Memory B cell (primary cell): ENCODE measurements around the gene LBX2.

ENCODE experiments used
- ATAC-seq: fragments of 150-1000 bp; cut with Tn5 transposase; 2 replicates; pipeline ENCODE4 v1.10.0; 2021; ENCODE audit warnings: low read depth, mild to moderate bottlenecking, moderate library complexity
- DNase-seq, 2 donors: peaks; one replicate each; pipeline ENCODE4 v3.0.0; 2022; ENCODE audit warnings: low spot score in 2 of 2
- H3K27ac Mint-ChIP-seq: one replicate; pipeline ENCODE4 v1.8.0; 2022; ENCODE audit warnings: mild to moderate bottlenecking, moderate library complexity, mixed read lengths
- H3K27me3 Mint-ChIP-seq: one replicate; pipeline ENCODE4 v1.8.0; 2022; ENCODE audit warnings: mixed read lengths
- H3K36me3 Mint-ChIP-seq: one replicate; pipeline ENCODE4 v1.8.0; 2022; ENCODE audit warnings: mild to moderate bottlenecking, mixed read lengths
- H3K4me1 Mint-ChIP-seq: one replicate; pipeline ENCODE4 v1.8.0; 2022; ENCODE audit warnings: mixed read lengths
- H3K4me3 Mint-ChIP-seq: one replicate; pipeline ENCODE4 v1.8.0; 2022; ENCODE audit warnings: mild to moderate bottlenecking, moderate library complexity, mixed read lengths
- H3K9me3 Mint-ChIP-seq: one replicate; pipeline ENCODE4 v1.8.0; 2022; ENCODE audit warnings: mixed read lengths

Gene LBX2

GRCh38 chr2:74530239-74531187 lies 31.1 kb upstream of the LBX2 start:
- ATAC-seq: peak; percentile 19

GRCh38 chr2:74529357-74530238 lies 30.2 kb upstream of the LBX2 start, which contains the start of the genes AUP1 and HTRA2:
Gene AUP1, minus strand, starts transcription at chr2:74529706. Its CDS starts 77 bp downstream, at chr2:74529629.
Gene HTRA2, plus strand, starts transcription at chr2:74529933. Its CDS starts 74 bp downstream, at chr2:74530007.
- peak; percentile 83 to 86 for DNase-seq
- no peaks in the 10 kb centered on the region for H3K9me3 Mint-ChIP-seq
- peaks cover 46% of the 10 kb centered on the region for H3K4me1 Mint-ChIP-seq
- H3K27ac Mint-ChIP-seq: peak within 1 kb of the TSS; percentile 94
- ATAC-seq: peak; percentile 80
- peak within 1 kb of the TSS; percentile 95 for H3K4me3 Mint-ChIP-seq
- peaks cover 19% of the 10 kb centered on the region for H3K36me3 Mint-ChIP-seq
- H3K27me3 Mint-ChIP-seq: no peaks in the 10 kb centered on the region

More at GRCh38 chr2:74530239-74531187, 31.1 kb upstream of the LBX2 start:
- Mint-ChIP-seq H3K4me3 (peak overlapping the region; percentile 95), H3K4me1 (peaks cover 46% of the 10 kb centered on the region), H3K27me3 (no peaks in the 10 kb centered on the region), H3K9me3 (no peaks in the 10 kb centered on the region), H3K36me3 (peaks cover 19% of the 10 kb centered on the region), H3K27ac (peak overlapping the region; percentile 94)
- peak in 1 of 2 donors; percentile 51 for DNase-seq

- peaks cover 19% of the 10 kb centered on the region for H3K36me3 Mint-ChIP-seq
- no peaks in the 10 kb centered on the region for H3K27me3 Mint-ChIP-seq
- peaks cover 46% of the 10 kb centered on the region for H3K4me1 Mint-ChIP-seq
Observed at GRCh38 chr2:74528600-74529356, 29.4 kb upstream of the LBX2 start.

GRCh38 chr2:74527741-74528140 lies 28.3 kb upstream of the LBX2 start:
- DNase-seq (no peak), ATAC-seq (no peak)
- Mint-ChIP-seq H3K4me3 (peak overlapping the region; percentile 95), H3K9me3 (no peaks in the 10 kb centered on the region), H3K27me3 (no peaks in the 10 kb centered on the region), H3K4me1 (peaks cover 46% of the 10 kb centered on the region), H3K36me3 (peaks cover 19% of the 10 kb centered on the region), H3K27ac (no peak overlapping the region)

More at GRCh38 chr2:74528600-74529356, 29.4 kb upstream of the LBX2 start:
- peak overlapping the region; percentile 95 for H3K4me3 Mint-ChIP-seq
- no peak for DNase-seq
- H3K9me3 Mint-ChIP-seq: no peaks in the 10 kb centered on the region
- H3K27ac Mint-ChIP-seq: peak overlapping the region; percentile 94
- peak; percentile 2 for ATAC-seq

- Mint-ChIP-seq H3K4me1 (peaks cover 40% of the 10 kb centered on the region), H3K4me3 (no peak overlapping the region), H3K27ac (peak overlapping the region; percentile 70), H3K9me3 (no peaks in the 10 kb centered on the region), H3K27me3 (no peaks in the 10 kb centered on the region), H3K36me3 (peaks cover 19% of the 10 kb centered on the region)
- DNase-seq (no peak), ATAC-seq (no peak)
Observed at GRCh38 chr2:74526649-74527230, 27.3 kb upstream of the LBX2 start.

GRCh38 chr2:74525717-74526648 lies 26.6 kb upstream of the LBX2 start, which contains the start of gene DQX1:
Gene DQX1, minus strand, starts transcription at chr2:74526231. Its CDS starts 502 bp downstream, at chr2:74525729.
- H3K4me1 Mint-ChIP-seq: peaks cover 33% of the 10 kb centered on the region

GRCh38 chr2:74524955-74525716 lies 25.7 kb upstream of the LBX2 start:
- peaks cover 19% of the 10 kb centered on the region for H3K36me3 Mint-ChIP-seq
- H3K27me3 Mint-ChIP-seq: peaks cover 3% of the 10 kb centered on the region
- no peak overlapping the region for H3K4me3 Mint-ChIP-seq
- no peaks in the 10 kb centered on the region for H3K9me3 Mint-ChIP-seq
- no peak for DNase-seq
- peaks cover 27% of the 10 kb centered on the region for H3K4me1 Mint-ChIP-seq
- no peak for ATAC-seq
- H3K27ac Mint-ChIP-seq: no peak overlapping the region

More at GRCh38 chr2:74525717-74526648, 26.6 kb upstream of the LBX2 start, which contains the start of gene DQX1:
- DNase-seq (peak in 1 of 2 donors; percentile 48), ATAC-seq (peak; percentile 31)
- Mint-ChIP-seq H3K27me3 (no peaks in the 10 kb centered on the region), H3K4me3 (no peak within 1 kb of the TSS), H3K36me3 (peaks cover 19% of the 10 kb centered on the region), H3K9me3 (no peaks in the 10 kb centered on the region), H3K27ac (peak within 1 kb of the TSS; percentile 70)

GRCh38 chr2:74524005-74524404 lies 24.6 kb upstream of the LBX2 start:
- H3K4me1 Mint-ChIP-seq: peaks cover 27% of the 10 kb centered on the region
- H3K27me3 Mint-ChIP-seq: peaks cover 8% of the 10 kb centered on the region
- no peaks in the 10 kb centered on the region for H3K9me3 Mint-ChIP-seq
- no peak overlapping the region for H3K4me3 Mint-ChIP-seq
- ATAC-seq (no peak), DNase-seq (no peak)
- H3K36me3 Mint-ChIP-seq: peaks cover 19% of the 10 kb centered on the region
- H3K27ac Mint-ChIP-seq: no peak overlapping the region

GRCh38 chr2:74522516-74522915 lies 23.1 kb upstream of the LBX2 start:
- no peak for DNase-seq
- H3K27ac Mint-ChIP-seq: no peak overlapping the region
- no peak for ATAC-seq
- no peaks in the 10 kb centered on the region for H3K9me3 Mint-ChIP-seq
- H3K27me3 Mint-ChIP-seq: peaks cover 21% of the 10 kb centered on the region
- peaks cover 13% of the 10 kb centered on the region for H3K4me1 Mint-ChIP-seq
- H3K36me3 Mint-ChIP-seq: peaks cover 13% of the 10 kb centered on the region
- no peak overlapping the region for H3K4me3 Mint-ChIP-seq

- H3K36me3 Mint-ChIP-seq: no peaks in the 10 kb centered on the region
- no peaks in the 10 kb centered on the region for H3K9me3 Mint-ChIP-seq
- ATAC-seq (no peak), DNase-seq (no peak)
- peaks cover 12% of the 10 kb centered on the region for H3K4me1 Mint-ChIP-seq
- H3K27ac Mint-ChIP-seq: peak overlapping the region; percentile 17
- peak overlapping the region; percentile 71 for H3K4me3 Mint-ChIP-seq
- peaks cover 37% of the 10 kb centered on the region for H3K27me3 Mint-ChIP-seq
Observed at GRCh38 chr2:74516650-74517049, 17.2 kb upstream of the LBX2 start.

GRCh38 chr2:74515981-74516633 lies 16.7 kb upstream of the LBX2 start:
- Mint-ChIP-seq H3K27me3 (peaks cover 37% of the 10 kb centered on the region), H3K4me1 (peaks cover 12% of the 10 kb centered on the region), H3K36me3 (no peaks in the 10 kb centered on the region), H3K27ac (peak overlapping the region; percentile 17), H3K4me3 (peak overlapping the region; percentile 71), H3K9me3 (no peaks in the 10 kb centered on the region)
- ATAC-seq: peak; percentile 83
- DNase-seq: peak; percentile 71 to 73
